Adipose tissue (tissue), 3 donors: ENCODE data around the gene OCA2. TPM values are rescaled to one million over a fixed set of nuclear protein-coding genes. Genes with fewer than 3 reads are reported as not detected.

Source experiments
- H3K27ac ChIP-seq: one replicate; pipeline ENCODE4 v1.5.1; 2013; ENCODE audit warnings: low read depth, low read length
- WGBS, 3 donors: extraction: QIAGEN DNeasy Blood & Tissue Kit; methylation state at CpG; one replicate each; pipeline ENCODE4 v1.1.7; 2013; 5-methylcytosine and 5-hydroxymethylcytosine counted together
- polyA plus RNA-seq, 3 donors: library from polyadenylated mRNA; stranded (reverse); fragments of 200-250 nt; gene quantifications; one replicate each; pipeline ENCODE4 v1.2.3, GENCODE V29; 2013
- donor health status: healthy with polysubstance abuse.
- donor health status: Bipolar disorder and iron deficiency.
- donor health status: healthy.

Gene OCA2
- polyA plus RNA-seq, 3 donors: 0.06 TPM; not detected in 2

DNA sequence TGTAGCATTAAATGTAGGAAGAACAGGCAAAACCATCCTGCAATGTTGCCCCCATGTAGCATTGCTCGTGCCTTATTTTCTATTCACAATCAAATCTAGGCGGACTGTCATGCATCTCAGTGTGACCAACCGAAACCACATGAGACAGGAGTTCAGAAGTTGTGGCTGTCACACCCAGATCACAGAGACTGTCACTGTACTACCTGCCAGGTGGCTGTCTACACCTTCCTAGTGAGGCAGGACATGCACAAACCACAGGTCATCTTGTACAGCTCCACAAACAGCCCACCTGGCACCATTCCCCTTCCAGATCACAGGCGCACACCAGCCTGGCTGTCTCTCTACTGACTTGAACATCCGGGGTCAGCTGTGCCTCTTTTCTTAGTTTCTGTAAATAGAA, 392.8 kb downstream of the OCA2 start:
- H3K27ac ChIP-seq: no peak overlapping the region
- WGBS, 3 donors: 82 to 92% (median 89%) methylated on average over 5 of the region's 5 CpGs

DNA sequence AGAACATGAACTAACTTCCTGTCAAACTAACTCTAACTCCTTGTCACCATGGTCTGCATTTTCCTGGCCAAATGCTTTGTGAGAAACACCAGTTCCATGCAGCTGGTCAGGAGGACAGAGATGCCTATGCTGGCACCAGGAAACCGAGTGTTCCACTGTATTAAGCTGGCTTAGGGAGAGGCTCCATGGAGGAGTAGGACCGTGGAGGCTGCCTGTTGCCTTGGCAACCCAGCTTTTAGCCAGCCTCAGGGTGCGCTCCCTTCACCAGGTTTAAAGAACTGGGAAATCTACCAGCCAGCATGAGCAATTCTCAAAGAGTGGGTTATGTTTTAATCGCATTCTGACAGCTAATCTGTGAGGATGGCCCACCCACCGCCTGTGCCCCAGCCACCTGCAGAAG, 394.1 kb downstream of the OCA2 start:
- H3K27ac ChIP-seq: no peak overlapping the region
- 63 to 79% (median 67%) methylated on average over 5 of the region's 5 CpGs for WGBS, 3 donors

Other genes with a start within 250 kb of the OCA2 start
- 10 to 100 TPM; 15.5 to 36.7 (median 27.5) TPM for gene HERC2, start 222.9 kb upstream of the OCA2 start, polyA plus RNA-seq